Fibroblast of lung (primary cell): ENCODE data around the gene AZGP1.

Experiments used
- CTCF ChIP-seq, 2 donors: IDR thresholded peaks in 1 of 2; conservative IDR thresholded peaks in 1 of 2; 1 replicate in 1 of 2; 2 replicates in 1 of 2; pipeline ENCODE4 v1.5.1; 2011 to 2012; ENCODE audit warnings: low read length in 2 of 2, control low read depth in 1 of 2, inconsistent platforms in 1 of 2, low read depth in 1 of 2, mild to moderate bottlenecking in 1 of 2
- EZH2 ChIP-seq: IDR thresholded peaks from 2 replicates; pipeline ENCODE4 v1.5.1; 2012; ENCODE audit warnings: low read length, control low read depth, mild to moderate bottlenecking; ENCODE audit errors: missing control alignments

GRCh38 chr7:99990460-99990852 is 14.6 kb upstream of the AZGP1 start:
- TF ChIP-seq CTCF (conservative IDR thresholded peaks at IDR 0.05 in 1 of 2, IDR thresholded peaks at IDR 0.05 in 1 of 2; ENCODE audit: low read depth in 1 of 2, low read length in 2 of 2) (no peak), EZH2 (no peak)
